HepG2 (cell line): ENCODE results near the gene KIF26B.

Source experiments
- ADNP ChIP-seq: sonication (generic); formaldehyde crosslinking; IDR thresholded peaks from 2 replicates; pipeline ENCODE4 v1.4.0; 2020; ENCODE audit warnings: missing genetic modification reagents
- CEBPB ChIP-seq: IDR thresholded peaks from 2 replicates; pipeline ENCODE4 v1.6.1; 2011; ENCODE audit warnings: low read depth, low read length, improper control_type of control experiment, borderline replicate concordance
- DPF2 ChIP-seq: sonication (generic); formaldehyde crosslinking; IDR thresholded peaks from 2 replicates; pipeline ENCODE4 v1.4.0; 2020; ENCODE audit warnings: mild to moderate bottlenecking, low read depth, missing genetic modification reagents, borderline replicate concordance
- EZH2 ChIP-seq: conservative IDR thresholded peaks from 2 replicates; pipeline ENCODE4 v1.6.1; 2012; ENCODE audit warnings: mild to moderate bottlenecking, low read depth, low read length, moderate library complexity
- HNRNPH1 ChIP-seq: fragments of 200-400 bp; formaldehyde crosslinking; optimal IDR thresholded peaks from 2 replicates; pipeline ENCODE3; 2017; ENCODE audit warnings: mild to moderate bottlenecking, low read depth, low read length
- MEIS2 ChIP-seq: sonication (generic); formaldehyde crosslinking; IDR thresholded peaks from 2 replicates; pipeline ENCODE4 v1.9.0; 2021; ENCODE audit warnings: mild to moderate bottlenecking, missing genetic modification reagents
- NR1H2 ChIP-seq: sonication (generic); formaldehyde crosslinking; IDR thresholded peaks from 2 replicates; pipeline ENCODE4 v1.8.1; 2022; ENCODE audit warnings: low read depth, missing genetic modification reagents, borderline replicate concordance
- POLR2A ChIP-seq, 2 experiments: IDR thresholded peaks; 2 replicates each; pipeline ENCODE4 v1.6.1; 2011; ENCODE audit warnings: low read depth in 2 of 2, low read length in 2 of 2, mild to moderate bottlenecking in 1 of 2, moderate library complexity in 1 of 2; ENCODE audit not compliant: insufficient read depth in 1 of 2
- ZBTB1 ChIP-seq: sonication (generic); formaldehyde crosslinking; IDR thresholded peaks from 2 replicates; pipeline ENCODE4 v1.4.0; 2020; ENCODE audit warnings: missing genetic modification reagents, borderline replicate concordance
- ZNF260 ChIP-seq: sonication (generic); formaldehyde crosslinking; IDR thresholded peaks from 2 replicates; pipeline ENCODE4 v1.4.0; 2020; ENCODE audit warnings: missing genetic modification reagents, low read depth, mild to moderate bottlenecking, borderline replicate concordance
- ZNF766 ChIP-seq: sonication (generic); formaldehyde crosslinking; IDR thresholded peaks from 2 replicates; pipeline ENCODE4 v1.5.0; 2020; ENCODE audit warnings: missing genetic modification reagents, borderline replicate concordance
- TF ChIP-seq, protein P1 (sequence below): sonication (generic); formaldehyde crosslinking; conservative IDR thresholded peaks from 2 replicates; pipeline ENCODE4 v1.4.0; 2020; ENCODE audit warnings: missing genetic modification reagents

DNA sequence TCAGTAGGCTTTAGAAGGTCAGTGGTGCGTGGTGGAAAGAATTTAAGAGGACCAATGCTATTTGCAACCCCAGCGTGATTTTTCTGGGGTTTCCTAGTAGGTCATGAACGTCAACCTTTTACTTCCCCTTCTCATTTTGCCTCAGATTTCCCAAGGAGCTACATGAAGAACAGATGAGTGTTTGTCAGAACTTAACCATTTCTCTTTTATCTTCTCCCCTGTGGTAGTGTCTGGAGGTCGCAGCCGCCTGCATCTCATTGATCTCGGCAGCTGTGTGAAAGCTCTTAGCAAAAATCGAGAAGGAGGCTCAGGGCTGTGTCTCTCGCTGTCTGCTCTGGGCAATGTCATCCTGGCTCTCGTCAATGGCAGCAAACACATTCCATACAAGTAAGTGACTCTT lies 491.1 kb downstream of the KIF26B start:
- TF ChIP-seq EZH2 = no peak
- TF ChIP-seq, protein P1, sequence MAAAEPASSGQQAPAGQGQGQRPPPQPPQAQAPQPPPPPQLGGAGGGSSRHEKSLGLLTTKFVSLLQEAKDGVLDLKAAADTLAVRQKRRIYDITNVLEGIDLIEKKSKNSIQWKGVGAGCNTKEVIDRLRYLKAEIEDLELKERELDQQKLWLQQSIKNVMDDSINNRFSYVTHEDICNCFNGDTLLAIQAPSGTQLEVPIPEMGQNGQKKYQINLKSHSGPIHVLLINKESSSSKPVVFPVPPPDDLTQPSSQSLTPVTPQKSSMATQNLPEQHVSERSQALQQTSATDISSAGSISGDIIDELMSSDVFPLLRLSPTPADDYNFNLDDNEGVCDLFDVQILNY (CRISPR knock-in tag) = no peak
- no peak for TF ChIP-seq CEBPB
- no peak for TF ChIP-seq MEIS2 (CRISPR knock-in tag)
- TF ChIP-seq NR1H2 (CRISPR knock-in tag) = no peak
- no peak for TF ChIP-seq ZBTB1 (CRISPR knock-in tag)
- TF ChIP-seq HNRNPH1 = no peak
- no peak for TF ChIP-seq DPF2 (CRISPR knock-in tag)
- no peak for TF ChIP-seq ZNF766
- no peak for TF ChIP-seq POLR2A (IDR thresholded peaks at IDR 0.05; ENCODE audit: insufficient read depth in 1 of 2, low read depth in 2 of 2, low read length in 2 of 2)
- TF ChIP-seq ADNP (CRISPR knock-in tag) = no peak
- no peak for TF ChIP-seq ZNF260 (CRISPR knock-in tag)
